HG02885 (cell line): ENCODE measurements around the gene KCNA4.
"Not testable (repeated sequence)": the region's sequence is repeated elsewhere in the genome, so short reads cannot be mapped to it uniquely, and the experiment has no call there.

ENCODE experiments used
- ATAC-seq: cut with Tn5 transposase; IDR thresholded peaks from one replicate; pipeline ENCODE4 v1.9.1; 2021; ENCODE audit warnings: mild to moderate bottlenecking; ENCODE audit not compliant: unreplicated experiment, poor library complexity

KCNA4 gene

DNA sequence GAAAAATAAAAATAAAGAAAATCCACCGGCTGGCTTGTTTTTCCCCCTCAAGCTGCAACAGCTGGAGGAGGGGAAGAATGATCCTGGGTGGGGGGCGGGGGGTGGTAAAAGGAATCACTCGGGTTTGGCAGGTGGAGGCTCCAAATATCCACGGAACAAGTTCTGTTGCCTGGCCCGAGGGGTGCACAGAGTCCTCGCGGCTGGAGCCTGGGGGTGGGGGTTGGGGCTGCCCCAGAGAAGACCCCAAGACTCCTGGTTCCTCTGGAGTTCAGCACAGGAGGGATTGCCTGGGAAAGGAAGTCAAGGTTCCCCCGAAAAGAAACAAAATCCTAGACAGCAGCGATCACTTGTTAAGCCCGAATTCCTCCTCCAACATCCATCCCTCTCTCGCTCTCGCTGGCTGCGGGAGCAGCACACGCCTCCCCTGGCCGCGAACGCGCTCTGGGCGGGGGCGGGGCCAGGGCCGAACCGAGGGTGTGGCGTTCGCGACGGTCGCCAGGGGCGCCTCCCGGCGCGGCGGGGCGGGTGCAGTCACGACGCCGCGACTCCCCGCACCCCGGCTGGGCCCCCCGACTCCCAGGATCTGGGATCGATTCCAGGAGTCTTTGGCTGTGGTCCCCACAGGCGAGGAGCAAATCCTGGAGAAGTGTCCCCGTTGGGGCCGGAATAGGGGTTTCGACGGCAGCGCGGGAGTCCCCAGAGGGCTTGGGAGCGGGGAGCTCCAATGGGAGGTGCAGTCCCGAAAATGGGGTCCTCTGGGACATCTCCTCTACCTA, at the start of gene KCNA4:
Gene KCNA4, minus strand, starts transcription at position 443 of the 776 bp plus-strand sequence. CDS start 4,352 bp downstream, outside the sequence.
- no peak for ATAC-seq

DNA sequence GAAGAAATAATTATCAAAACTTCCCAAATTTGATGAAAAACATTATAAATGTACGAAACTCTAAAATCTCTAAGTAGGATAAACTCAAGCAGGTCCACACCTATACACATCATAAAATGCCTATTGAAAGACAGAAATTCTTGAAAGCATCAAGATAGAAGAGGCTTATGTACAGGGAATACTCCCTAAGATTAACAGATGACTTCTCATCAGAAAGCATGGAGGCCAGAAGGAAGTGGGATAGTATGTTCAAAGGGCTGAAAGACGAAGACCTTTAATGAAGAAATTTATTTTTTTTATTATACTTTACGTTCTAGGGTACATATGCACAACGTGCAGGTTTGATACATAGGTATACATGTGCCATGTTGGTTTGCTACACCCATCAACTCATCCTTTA, 45.3 kb upstream of the KCNA4 start:
- no peak for ATAC-seq

- ATAC-seq = no peak
These were observed 42.5 kb upstream of the KCNA4 start for GRCh38 chr11:30059172-30059815.

DNA sequence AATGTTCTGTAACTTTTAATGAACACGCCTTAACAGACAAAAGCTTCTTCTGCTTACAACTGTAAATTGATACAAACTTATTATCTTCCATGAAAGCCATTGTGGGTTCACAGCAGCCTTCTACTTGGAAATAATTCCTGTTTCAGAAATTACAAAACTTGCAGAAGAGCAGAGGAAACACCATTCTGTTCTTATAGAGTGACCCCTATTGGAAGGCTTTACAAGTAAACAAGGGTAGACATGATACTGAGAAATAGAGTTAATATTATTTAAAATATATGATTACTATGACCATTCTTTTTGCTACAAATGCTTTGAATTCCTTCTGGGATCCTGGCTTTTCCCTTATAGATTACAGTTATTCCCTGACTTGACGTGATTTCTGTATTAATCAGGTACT, 32.4 kb upstream of the KCNA4 start:
- ATAC-seq = no peak

GRCh38 chr11:30046578-30046945, 29.7 kb upstream of the KCNA4 start:
- ATAC-seq = no peak

DNA sequence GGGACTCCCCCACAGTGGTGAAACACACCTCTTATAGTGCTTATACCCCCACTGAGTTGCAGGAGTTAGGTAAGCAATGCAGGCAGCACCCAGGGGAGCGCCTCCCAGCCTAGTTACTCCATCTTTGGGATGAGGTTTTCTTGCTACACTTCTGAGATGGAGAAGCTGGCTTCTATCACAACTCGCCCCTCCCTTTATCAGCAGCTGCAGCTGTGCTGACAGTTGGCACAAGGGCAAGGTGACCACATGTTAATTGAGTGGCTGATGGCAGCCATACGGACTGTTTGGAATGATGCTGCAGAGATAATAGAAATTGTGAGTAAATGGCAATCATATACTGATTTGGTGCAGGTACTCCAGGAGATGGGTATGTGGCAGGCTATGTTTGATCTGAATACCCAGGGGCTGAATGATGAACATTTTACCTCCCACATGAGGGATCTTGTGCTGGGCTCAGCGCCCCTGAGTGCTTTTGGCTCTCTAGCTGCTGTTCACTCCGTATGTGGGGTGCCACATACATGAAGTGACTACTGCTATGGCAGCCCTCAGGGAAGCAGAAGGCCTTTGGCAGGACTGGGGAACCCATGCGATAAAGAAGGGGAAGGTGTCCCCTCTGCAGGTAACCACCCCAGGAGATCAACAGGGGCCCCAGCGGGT, 29.2 kb upstream of the KCNA4 start:
- ATAC-seq = no peak

GRCh38 chr11:30045144-30045543, 28.3 kb upstream of the KCNA4 start:
- ATAC-seq = no peak

GRCh38 chr11:30041171-30041570, 24.3 kb upstream of the KCNA4 start:
- ATAC-seq = no peak

DNA sequence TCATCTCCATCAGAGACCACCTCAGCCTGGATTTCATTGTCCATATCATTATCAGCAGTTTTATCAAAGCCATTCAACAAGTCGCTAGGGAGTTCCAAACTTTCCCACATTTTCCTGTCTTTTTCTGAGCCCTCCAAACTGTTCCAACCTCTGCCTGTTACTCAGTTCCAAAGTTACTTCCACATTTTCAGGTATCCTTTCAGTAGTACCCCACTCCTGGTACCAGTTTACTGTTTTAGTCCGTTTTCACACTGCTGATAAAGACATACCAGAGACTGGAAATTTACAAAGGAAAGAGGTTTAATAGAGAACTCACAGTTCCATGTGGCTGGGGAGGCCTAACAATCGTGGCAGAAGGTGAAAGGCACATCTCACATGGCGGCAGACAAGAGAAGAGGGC, 17.9 kb upstream of the KCNA4 start:
- ATAC-seq = not testable (repeated sequence)

- not testable (repeated sequence) for ATAC-seq
These were observed 17.3 kb upstream of the KCNA4 start for GRCh38 chr11:30034166-30034565.

GRCh38 chr11:30025396-30026139, 8.7 kb upstream of the KCNA4 start:
- ATAC-seq = no peak

- ATAC-seq = no peak
These were observed 6.2 kb upstream of the KCNA4 start for GRCh38 chr11:30023074-30023473.

DNA sequence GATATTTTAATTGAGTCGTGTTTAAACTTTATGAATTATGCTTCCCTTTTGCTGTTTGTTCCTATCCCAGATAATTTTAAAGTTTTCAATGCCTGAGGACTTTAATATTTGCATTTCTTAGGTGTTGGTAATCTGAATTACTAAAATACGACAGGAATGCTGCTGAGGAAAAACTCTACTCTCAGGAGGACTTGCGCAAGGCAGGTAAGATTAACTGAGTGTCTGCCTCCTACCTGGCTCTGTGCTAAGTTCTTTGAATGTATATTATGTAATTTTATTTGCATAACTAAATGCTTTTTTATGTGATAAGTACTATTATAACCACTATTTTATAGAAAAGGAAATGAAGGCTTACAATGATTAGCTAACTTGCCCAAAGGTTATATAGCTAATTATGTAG, 2.7 kb upstream of the KCNA4 start:
- ATAC-seq = no peak

DNA sequence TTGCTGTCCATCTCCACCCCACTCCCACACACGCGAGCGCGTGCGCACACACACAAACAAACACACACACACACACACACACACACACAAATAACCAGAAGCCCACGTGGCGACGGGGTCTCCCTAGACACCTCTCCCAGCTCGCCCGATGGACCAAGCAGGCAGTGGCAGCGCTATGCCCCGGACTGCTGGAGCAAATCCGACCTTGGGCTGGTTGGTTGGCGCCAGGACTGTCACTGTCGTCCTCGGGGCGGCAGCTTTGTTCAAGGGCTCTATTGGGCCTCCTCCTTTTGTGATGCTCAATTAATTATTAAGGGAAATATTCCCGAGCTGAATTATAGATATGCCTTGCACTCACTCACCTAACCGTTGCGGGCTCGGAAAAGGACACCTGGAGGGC, 1.7 kb upstream of the KCNA4 start:
- no peak for ATAC-seq

GRCh38 chr11:30017445-30017895, 640 bp upstream of the KCNA4 start:
- ATAC-seq = no peak

DNA sequence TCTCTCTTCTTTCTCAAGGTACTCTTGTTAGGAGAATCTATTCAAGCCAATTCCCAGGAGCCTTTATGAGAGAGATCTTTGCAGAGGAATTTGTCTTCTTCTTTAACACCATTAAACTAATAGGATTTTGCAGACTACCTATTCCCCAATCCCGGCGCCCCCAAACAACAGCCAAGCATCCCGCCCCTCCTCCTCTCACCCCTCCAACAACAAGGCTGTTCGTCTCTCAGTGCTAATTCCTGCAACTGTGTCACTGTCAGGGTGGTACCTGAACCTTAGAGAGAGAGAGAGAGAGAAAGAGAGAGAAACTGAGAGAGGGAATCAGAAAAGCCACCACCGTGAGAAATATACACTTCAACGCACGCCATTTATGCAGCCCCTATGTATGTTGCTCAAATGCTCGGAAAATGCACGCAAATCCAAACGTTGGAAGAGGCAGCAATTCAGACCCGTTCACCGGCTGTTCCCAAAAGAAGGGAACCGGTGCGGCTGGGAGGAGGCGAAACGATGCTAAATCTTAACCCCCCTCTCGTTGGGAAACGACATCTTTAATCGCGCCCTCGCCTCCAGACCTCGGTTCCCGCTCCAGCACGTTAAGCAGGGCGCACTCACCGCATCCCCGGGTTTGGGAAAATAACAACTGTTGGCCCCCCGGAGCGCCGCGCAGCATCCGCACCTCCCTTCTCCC, 961 bp downstream of the KCNA4 start:
- ATAC-seq = no peak

GRCh38 chr11:30012346-30012745, 4.5 kb downstream of the KCNA4 start:
- no peak for ATAC-seq

DNA sequence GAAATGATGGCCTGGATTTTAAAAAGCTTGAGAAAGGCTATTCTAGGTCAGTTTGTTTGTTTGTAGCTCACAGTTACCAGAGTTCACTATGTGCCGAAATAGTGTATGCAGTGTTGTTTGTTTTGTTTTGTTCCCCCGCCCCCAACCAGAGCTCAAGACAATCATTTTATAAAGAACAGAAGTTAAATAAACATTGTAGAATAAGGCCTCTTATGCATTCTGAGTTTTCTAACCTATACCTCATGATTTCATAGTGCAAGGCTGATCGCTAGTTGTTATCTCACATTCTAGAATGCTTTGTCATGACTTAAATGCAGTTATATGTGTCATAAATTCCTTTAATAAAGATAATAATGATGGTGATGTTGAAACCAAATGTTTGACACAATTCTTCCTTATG, 7.8 kb downstream of the KCNA4 start:
- ATAC-seq = no peak

DNA sequence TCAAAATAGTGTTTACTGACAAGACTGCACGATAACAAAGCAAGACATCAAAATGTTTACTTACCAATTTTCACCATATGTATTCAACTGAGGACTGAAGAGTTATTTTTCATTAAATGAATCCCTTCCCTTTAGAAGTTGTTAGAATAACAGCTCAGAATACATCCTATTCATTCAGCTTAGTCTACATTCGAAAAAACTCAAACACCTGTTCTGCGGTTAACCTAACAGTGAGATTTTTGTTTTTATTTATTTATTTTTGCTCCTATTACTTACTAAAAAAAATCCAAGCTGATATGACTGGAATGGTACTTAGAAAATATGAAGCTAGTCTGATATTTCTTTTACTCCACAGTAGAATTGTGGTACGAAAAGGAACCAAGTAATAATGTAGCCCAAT, 10.0 kb downstream of the KCNA4 start:
- no peak for ATAC-seq

DNA sequence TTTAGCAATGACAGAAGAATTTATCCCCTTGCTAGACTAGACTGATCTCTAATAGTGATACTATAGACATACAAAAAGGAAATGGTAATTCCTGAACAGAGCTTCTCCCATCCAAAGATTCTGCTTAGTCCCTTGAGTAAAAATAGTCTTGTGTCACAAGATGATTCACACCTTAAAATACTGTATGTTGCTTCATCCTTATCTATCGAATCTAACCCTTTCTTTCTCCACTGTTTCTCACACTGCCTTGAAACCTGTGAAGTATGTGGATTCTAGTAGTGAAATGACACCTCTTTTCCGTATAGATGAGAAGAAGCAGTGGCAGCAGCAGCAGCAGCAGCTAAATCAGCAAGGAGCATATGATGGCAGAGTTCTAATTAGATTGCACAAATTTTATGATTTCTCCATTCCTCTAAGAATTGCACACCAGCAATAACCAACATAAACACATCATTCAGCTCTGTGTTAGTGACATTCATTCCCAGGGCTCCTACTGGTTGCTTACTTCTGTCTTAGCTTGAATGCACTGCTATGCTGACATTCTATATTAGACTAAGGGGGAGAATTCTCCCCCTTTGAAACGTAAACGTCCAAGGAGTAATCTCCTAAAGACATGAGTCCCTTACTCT, 14.6 kb downstream of the KCNA4 start:
- ATAC-seq = no peak
